HT1080 (cell line): Measurements from ENCODE around the gene LAMA5. TPM values are rescaled to one million over a fixed set of nuclear protein-coding genes. Genes with fewer than 3 reads are reported as not detected.
"Not testable (repeated sequence)": the region's sequence is repeated elsewhere in the genome, so short reads cannot be mapped to it uniquely, and the experiment has no call there.

Source experiments
- DNase-seq: peaks from one replicate; pipeline ENCODE4 v3.0.0-alpha.2; 2015; ENCODE audit warnings: low read depth
- total RNA-seq: library from RNA; depleted of rRNA; stranded (reverse); fragments of >200 nt; shearing (Covaris generic); gene quantifications from 2 replicates; pipeline ENCODE4 v1.2.3, GENCODE V29; 2014

LAMA5 gene
- total RNA-seq, 1 experiment from 2014 or later, result 20.1 TPM

DNA sequence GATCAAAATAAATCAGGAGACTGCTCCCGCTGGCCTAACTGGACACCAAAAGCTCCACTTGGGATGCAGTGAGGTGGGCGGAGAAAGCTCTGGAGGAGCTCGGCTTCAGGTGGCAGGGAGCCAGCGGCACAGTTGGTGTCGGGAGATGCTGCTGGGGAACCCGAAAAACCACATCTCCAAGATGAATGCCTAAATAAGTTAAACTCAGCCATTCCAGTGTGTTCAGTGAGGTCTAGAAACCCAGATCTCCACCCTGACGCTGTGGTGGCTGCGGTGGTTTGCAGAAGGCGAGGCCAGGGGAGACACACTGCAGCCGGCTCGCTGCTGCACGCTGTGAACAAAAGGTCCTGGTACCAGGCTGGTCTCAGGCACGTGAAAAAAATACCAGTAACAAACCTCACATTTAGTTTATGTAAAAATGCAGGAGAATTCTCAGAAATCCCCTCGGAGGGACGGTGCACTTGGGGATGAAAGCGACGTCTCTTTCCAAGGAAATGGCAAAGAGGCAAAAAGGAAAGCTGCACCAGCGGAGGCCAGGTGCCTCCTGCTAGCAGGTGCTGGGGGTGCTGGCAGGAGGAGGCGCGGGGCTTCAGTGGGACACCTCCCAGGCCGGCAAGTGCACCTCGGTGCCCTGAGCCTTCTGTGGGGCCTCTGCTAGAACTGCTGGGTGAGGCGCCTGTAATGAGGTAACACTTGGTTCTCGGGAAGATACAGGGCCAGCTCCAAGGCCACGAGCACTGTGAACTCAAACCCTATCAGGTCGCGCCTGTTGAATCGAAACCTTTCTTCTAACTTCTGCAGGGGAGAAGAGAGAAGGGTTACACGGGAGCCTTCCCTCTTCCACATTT lies 23.4 kb upstream of the LAMA5 start:
- no peak for DNase-seq

DNA sequence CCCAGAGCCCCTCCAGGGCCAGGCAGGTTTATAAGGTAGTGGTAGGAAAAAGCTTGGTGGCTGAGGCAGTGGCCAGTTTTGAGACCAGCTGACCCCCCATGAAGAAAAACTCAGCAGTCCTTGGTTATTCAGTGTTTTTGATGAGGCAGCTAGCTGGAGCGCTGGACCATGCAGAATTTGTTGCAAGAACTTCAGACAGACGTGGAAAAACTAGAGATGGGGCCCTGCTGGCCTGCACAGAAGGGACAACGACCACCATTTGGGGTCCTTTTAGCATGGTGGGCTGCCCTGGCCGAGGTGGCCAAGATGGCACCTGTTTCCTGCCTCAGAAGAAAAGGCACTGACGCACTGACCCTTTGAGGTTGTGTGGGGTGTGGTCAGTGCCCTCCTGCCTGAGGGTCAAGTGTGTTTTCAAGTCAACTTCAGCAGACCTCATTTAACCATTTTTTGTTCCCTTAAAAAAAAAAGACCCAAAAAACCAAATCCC lies 22.5 kb upstream of the LAMA5 start:
- no peak for DNase-seq

GRCh38 chr20:62388839-62389600 lies 21.9 kb upstream of the LAMA5 start:
- DNase-seq, result no peak

GRCh38 chr20:62387933-62388635 lies 21.0 kb upstream of the LAMA5 start:
- peak; percentile 58 for DNase-seq

DNA sequence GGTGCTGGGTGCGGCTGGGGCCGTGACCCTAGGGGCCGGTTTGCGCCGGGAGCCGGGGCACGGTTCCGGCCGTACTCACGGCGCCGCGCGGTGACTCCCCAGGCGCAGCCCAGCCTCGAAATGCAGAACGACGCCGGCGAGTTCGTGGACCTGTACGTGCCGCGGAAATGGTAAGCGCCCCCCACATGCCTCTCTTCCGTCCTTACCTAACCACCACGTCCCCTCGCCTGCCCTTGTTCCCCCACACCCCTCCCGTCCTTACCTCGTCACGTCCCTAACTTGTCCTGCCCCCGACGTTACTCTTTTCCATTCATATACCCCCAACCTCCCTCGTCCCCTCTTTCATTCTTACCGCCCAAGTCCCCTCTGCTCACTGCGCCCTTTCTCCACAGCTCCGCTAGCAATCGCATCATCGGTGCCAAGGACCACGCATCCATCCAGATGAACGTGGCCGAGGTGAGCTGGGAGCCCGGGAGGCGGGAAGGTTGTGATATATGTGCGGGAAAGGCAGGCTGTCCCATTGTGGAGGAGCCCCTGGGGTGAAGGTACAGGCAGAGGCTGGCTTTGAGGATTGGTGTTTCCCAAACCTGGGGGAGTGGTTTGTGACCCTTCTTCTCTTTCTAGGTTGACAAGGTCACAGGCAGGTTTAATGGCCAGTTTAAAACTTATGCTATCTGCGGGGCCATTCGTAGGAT lies 20.3 kb upstream of the LAMA5 start:
- DNase-seq, result no peak

GRCh38 chr20:62386383-62387218 lies 19.5 kb upstream of the LAMA5 start, which contains the start of gene RPS21:
Gene RPS21, plus strand, starts transcription at chr20:62387103. Its CDS starts 236 bp downstream, at chr20:62387339.
- DNase-seq, result peak; percentile 91

GRCh38 chr20:62382306-62383198 lies 15.4 kb upstream of the LAMA5 start:
- DNase-seq, result peak; percentile 72

DNA sequence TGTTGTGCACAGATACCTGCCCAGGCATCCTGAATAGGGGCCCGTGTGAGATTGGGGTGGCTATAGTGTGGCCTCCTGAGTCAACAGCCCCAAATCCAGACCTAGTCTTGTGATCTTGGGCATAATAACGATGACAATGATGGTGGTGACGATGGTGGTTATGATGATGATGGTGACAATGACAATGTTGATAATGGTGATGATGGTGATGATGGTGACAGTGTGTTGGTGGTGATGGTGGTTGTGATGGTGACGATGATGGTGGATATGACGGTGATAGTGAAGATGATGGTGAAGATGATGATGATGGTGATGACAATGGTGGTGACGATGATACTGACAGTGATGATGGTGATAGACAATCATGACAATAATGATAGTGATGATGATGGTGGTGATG lies 14.7 kb upstream of the LAMA5 start:
- DNase-seq, result no peak

DNA sequence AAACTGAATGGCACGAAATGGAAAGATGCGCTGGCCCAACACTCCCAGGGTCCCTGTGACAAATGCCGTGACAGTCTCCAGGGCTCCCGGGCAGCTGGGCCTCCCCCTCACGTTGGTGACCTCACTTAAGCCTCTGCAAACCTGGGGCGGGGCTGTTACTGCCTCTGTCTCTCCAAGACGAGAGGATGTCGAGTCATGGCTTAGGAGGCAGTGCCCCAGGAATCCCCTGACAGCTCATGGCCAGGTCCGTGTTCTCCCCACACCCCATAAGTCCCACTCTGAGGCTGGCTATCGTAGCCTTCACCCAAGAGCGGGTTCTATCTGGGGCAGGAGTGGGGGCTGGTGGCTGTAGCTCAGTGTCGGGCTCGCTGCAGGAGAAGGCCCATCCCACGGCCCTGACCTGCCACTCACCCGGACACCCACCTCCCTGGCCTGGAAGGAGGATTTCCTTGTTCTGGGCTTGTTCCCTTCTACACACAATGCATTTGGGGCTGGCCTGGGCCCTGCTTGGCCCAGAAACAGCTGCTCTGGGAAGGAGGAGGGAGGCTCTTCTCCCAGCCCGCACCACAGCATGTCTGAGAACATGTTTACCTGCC lies 14.2 kb upstream of the LAMA5 start:
- DNase-seq, result peak; percentile 82

DNA sequence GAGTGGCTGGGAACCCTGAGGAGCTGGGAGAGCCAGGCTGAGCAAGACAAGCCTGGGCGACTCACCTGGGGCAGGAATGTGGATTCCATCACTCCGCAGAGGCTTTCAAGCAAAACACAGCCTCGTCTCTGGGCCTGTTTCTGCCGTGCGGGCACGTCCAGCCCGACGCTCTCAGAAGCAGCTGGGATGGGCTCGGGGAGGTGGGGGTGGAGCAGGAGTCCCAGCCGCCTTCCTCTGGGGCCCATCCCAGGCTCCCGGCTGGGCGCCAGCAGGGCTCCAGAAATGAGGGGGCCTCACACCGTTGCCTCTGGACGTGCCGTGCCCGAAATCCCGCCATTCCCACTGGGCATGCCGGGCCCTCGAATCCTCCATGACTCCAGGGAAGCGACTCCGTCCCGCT lies 11.1 kb upstream of the LAMA5 start:
- DNase-seq, result no peak

DNA sequence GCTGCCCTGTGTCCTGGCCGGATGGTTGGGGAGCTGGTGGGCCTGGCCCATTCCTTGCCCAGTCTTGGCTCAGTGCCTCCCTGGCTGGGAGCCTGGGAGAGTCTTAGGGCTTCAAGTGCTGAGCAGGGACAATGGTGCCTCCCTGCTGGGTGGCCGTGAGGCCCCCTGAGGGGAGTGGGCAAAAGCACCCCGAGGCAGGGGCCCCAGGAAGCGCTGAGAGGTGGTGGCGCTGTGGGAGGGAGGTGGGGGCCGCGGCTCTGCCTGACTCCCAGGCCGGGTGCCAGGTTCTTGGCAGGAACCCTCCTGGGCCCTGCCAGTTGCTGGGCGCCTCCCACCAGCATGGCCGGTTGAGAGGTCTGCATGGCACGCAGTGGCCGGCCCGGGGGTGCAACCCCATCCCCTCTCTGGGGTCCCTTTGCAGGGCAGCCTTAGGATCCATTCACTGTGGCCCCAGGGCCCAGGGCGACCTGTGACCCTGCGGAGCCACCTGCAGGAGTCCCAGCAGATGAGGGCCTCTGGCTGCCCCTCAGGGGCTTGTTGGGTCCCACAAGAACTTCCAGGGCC lies 10.6 kb upstream of the LAMA5 start:
- no peak for DNase-seq

DNA sequence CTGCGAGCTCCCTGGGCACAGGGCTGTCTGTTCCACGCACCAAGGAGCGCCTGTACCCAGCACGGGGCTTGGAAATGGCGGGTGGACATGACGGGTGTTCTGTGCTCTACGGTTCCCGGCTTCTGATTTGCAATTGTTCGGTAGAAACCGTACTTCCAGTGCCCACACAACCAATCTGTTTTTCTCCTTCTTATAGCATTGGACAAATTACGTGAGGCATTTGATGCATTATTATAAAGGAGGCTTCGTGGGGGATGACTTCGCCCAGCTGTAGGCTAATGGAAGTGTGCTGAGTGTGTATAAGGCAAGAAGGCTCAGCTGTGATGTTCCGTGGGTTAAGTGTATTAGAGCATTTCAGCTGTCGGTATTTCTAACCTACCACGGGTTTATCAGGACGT lies 10.0 kb upstream of the LAMA5 start:
- no peak for DNase-seq

DNA sequence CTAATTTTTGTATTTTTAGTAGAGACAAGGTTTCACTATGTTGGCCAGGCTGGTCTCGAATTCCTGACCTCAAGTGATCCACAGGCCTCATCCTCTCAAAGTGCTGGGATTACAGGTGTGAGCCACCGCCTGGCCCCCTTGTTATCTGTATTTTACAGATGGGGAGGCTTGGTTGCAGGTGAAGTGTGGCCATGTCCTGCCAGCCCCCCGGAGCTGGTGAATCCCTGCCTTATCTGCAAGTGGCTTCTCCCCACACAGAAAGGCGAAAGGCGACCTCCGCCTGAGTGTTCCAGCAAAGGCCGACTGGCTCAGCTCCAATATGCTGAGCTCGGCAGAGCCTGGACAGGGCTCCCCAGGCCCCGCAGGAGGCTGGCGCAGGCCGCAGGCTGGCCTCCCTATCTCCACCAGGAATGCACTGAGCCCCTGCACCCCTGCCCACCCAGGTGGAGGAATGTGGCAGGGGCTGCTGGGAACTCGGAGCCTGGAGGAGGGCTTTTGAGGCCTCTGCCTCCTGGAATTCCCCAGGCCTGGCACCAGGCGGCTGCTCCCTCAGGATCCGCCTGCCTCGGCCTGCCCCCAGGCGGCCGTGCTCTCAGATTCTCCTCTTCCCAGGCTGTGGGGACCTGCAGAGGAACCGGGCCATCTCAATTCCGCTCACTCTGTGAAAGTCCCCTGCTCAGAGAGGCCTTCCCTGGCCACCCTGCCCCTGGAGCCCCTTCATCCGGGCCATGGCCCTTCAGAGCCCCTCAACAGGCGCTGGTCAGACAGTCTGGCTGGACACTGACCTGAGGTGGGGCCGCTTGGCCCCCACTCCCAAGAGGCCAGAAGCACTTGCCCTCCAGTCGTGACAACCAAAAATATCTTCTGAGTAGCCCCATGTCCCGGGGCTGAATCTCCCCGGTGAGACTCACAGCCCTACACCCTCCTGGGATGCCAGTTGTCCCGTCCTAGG lies 9.3 kb upstream of the LAMA5 start:
- peak; percentile 50 for DNase-seq

GRCh38 chr20:62374331-62375152 lies 7.4 kb upstream of the LAMA5 start:
- no peak for DNase-seq

GRCh38 chr20:62373631-62374179 lies 6.6 kb upstream of the LAMA5 start:
- not testable (repeated sequence) for DNase-seq
